BJ (cell line): ENCODE data around the gene NCOA3. TPM values are rescaled to one million over a fixed set of nuclear protein-coding genes. Genes with fewer than 3 reads are reported as not detected.

Experiments
- CTCF ChIA-PET: fragments of 350-600 bp; formaldehyde crosslinking; extraction: SDS; loops from one replicate; lab custom pipeline; 2021; ENCODE audit warnings: antibody characterized with exemption, inconsistent platforms; lab: Yijun Ruan, JAX
- POLR2A ChIA-PET: fragments of 300-600 bp; sonication (Branson Sonifier 250); formaldehyde crosslinking; extraction: SDS; loops from one replicate; lab custom pipeline; 2021; ENCODE audit warnings: antibody characterized with exemption; lab: Charles Lee
- DNase-seq: peaks from one replicate; pipeline ENCODE4 v3.0.0-alpha.2; 2011; ENCODE audit warnings: low read depth
- H3K27me3 ChIP-seq: 2 replicates; pipeline ENCODE4 v1.6.0; 2011; ENCODE audit warnings: low read length; ENCODE audit not compliant: control insufficient read depth, insufficient read depth
- H3K36me3 ChIP-seq: 2 replicates; pipeline ENCODE4 v1.5.1; 2011; ENCODE audit warnings: low read length; ENCODE audit not compliant: control insufficient read depth, insufficient read depth
- H3K4me3 ChIP-seq: 2 replicates; pipeline ENCODE4 v1.5.1; 2011; ENCODE audit warnings: low read depth, mild to moderate bottlenecking, control low read depth, low read length
- CTCF ChIP-seq: IDR thresholded peaks from 2 replicates; pipeline ENCODE4 v1.5.1; 2011; ENCODE audit warnings: low read depth, mild to moderate bottlenecking, control low read depth, inconsistent platforms, low read length, moderate library complexity; ENCODE audit not compliant: insufficient read depth
- polyA plus RNA-seq: library from polyadenylated mRNA; depleted of rRNA; stranded (reverse); fragments of >200 nt; gene quantifications from 2 replicates; pipeline ENCODE4 v1.2.3, GENCODE V29; 2011

Gene NCOA3
- polyA plus RNA-seq, 1 experiment = 23.6 TPM

GRCh38 chr20:47623206-47623605 lies 121.5 kb downstream of the NCOA3 start:
- DNase-seq = no peak
- ChIA-PET POLR2A (interaction anchor here (0.6 kb wide), 1 partner anchor 10 kb away, joined by 4 read pairs; no protein-coding TSS in a partner anchor), CTCF (interaction anchor here (0.6 to 1.9 kb wide), 7 partner anchors 81 to 998 kb away, joined by 3 to 10 read pairs (median 3); no protein-coding TSS in a partner anchor)
- H3K27me3 ChIP-seq = no peaks in the 10 kb centered on the region
- peaks cover 1% of the 10 kb centered on the region; the same call in 1 of the 2 replicates for H3K36me3 ChIP-seq
- no peak for TF ChIP-seq CTCF
- H3K4me3 ChIP-seq = no peak overlapping the region

- Histone ChIP-seq H3K36me3 (peaks cover 3% of the 10 kb centered on the region), H3K27me3 (no peaks in the 10 kb centered on the region), H3K4me3 (no peak overlapping the region)
- no peak for TF ChIP-seq CTCF
- CTCF ChIA-PET = interaction anchor here (1.1 kb wide), 1 partner anchor 243 kb away, joined by 4 read pairs; no protein-coding TSS in a partner anchor
- POLR2A ChIA-PET = no interaction called here
- DNase-seq = no peak
These were observed 125.9 kb downstream of the NCOA3 start for GRCh38 chr20:47627540-47627939.

GRCh38 chr20:47629907-47630306 lies 128.2 kb downstream of the NCOA3 start:
- Histone ChIP-seq H3K27me3 (no peaks in the 10 kb centered on the region), H3K4me3 (no peak overlapping the region), H3K36me3 (peaks cover 6% of the 10 kb centered on the region)
- no peak for DNase-seq
- ChIA-PET CTCF (no interaction called here), POLR2A (no interaction called here)
- no peak for TF ChIP-seq CTCF

DNA sequence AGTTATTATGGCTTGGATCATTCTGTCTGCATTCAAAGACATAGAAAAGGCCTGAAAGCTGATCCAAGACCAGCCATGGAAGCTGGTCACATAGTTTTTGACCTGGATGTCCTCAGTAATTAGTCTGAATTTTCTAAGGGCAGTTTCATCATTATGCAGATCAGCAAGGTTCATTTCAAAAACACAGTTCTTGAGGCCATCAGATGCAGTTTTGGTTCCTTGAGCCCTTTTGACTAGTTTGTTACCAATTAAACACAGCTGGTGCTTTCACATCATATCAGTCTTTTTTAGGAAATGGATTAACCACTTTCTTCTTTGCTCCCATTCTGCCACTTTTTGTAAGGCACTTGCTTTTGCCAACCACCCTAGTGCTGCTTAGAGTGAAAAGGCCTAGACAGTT lies 129.4 kb downstream of the NCOA3 start:
- DNase-seq = no peak
- Histone ChIP-seq H3K4me3 (no peak overlapping the region), H3K36me3 (peaks cover 12% of the 10 kb centered on the region), H3K27me3 (no peaks in the 10 kb centered on the region)
- POLR2A ChIA-PET = no interaction called here
- TF ChIP-seq CTCF = no peak
- CTCF ChIA-PET = interaction anchor here (1.8 kb wide), 1 partner anchor 990 kb away, joined by 4 read pairs; no protein-coding TSS in a partner anchor

DNA sequence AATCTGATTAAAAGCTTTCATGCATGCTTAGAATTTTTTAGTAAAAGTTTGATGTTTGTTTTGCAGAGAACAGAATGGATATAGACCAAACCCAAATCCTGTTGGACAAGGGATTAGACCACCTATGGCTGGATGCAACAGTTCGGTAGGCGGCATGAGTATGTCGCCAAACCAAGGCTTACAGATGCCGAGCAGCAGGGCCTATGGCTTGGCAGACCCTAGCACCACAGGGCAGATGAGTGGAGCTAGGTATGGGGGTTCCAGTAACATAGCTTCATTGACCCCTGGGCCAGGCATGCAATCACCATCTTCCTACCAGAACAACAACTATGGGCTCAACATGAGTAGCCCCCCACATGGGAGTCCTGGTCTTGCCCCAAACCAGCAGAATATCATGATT lies 133.6 kb downstream of the NCOA3 start:
- H3K4me3 ChIP-seq = no peak overlapping the region
- H3K36me3 ChIP-seq = peaks cover 13% of the 10 kb centered on the region
- no peaks in the 10 kb centered on the region for H3K27me3 ChIP-seq
- ChIA-PET POLR2A (no interaction called here), CTCF (no interaction called here)
- DNase-seq = no peak
- no peak for TF ChIP-seq CTCF
